DND-41 (cell line): Measurements from ENCODE around the gene ARMC9.

Source experiments
- EZH2 ChIP-seq: IDR thresholded peaks from 3 replicates; pipeline ENCODE4 v1.6.1; 2012; ENCODE audit warnings: borderline replicate concordance, low read depth, mild to moderate bottlenecking, moderate library complexity, low read length, inconsistent platforms; ENCODE audit not compliant: severe bottlenecking
- TF ChIP-seq, protein P1 (sequence below): IDR thresholded peaks from 2 replicates; pipeline ENCODE4 v1.5.1; 2012; ENCODE audit warnings: borderline replicate concordance, low read length, moderate library complexity, mild to moderate bottlenecking; ENCODE audit not compliant: poor library complexity, severe bottlenecking; ENCODE audit errors: extremely low read depth

DNA sequence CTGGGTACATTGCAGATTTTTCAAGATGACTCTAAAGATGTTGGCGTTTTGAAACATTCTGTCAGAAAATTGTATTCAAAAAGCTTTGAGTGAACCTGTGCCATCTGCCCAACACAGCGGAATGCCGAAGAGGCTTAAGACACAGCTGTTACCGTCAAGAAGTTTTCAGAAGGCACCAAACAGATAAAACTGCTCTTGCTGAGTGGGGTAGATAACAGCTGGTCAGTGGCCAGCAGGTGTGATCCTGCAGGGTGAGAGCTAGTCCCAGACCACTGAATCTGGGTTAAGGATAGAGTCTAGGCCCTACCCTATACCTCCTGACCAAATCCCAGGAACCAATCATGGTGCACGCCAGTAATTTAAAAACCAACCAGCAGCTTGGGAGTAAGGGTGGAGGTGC is 136.6 kb downstream of the ARMC9 start:
- no peak for TF ChIP-seq EZH2
- TF ChIP-seq, protein P1, sequence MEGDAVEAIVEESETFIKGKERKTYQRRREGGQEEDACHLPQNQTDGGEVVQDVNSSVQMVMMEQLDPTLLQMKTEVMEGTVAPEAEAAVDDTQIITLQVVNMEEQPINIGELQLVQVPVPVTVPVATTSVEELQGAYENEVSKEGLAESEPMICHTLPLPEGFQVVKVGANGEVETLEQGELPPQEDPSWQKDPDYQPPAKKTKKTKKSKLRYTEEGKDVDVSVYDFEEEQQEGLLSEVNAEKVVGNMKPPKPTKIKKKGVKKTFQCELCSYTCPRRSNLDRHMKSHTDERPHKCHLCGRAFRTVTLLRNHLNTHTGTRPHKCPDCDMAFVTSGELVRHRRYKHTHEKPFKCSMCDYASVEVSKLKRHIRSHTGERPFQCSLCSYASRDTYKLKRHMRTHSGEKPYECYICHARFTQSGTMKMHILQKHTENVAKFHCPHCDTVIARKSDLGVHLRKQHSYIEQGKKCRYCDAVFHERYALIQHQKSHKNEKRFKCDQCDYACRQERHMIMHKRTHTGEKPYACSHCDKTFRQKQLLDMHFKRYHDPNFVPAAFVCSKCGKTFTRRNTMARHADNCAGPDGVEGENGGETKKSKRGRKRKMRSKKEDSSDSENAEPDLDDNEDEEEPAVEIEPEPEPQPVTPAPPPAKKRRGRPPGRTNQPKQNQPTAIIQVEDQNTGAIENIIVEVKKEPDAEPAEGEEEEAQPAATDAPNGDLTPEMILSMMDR: no peak
